PC-9 (cell line): ENCODE results near the gene LENG8.

Source experiments
- EZH2 ChIP-seq: fragments of 200-600 bp; sonication (generic); IDR thresholded peaks from 2 replicates; pipeline ENCODE4 v1.8.0; 2017; ENCODE audit warnings: antibody characterized with exemption, low read depth
- TF ChIP-seq, protein P1 (sequence below): fragments of 200-600 bp; sonication (generic); conservative IDR thresholded peaks from 2 replicates; pipeline ENCODE4 v1.6.1; 2017; ENCODE audit warnings: mixed run types, antibody characterized with exemption, mild to moderate bottlenecking, moderate library complexity

DNA sequence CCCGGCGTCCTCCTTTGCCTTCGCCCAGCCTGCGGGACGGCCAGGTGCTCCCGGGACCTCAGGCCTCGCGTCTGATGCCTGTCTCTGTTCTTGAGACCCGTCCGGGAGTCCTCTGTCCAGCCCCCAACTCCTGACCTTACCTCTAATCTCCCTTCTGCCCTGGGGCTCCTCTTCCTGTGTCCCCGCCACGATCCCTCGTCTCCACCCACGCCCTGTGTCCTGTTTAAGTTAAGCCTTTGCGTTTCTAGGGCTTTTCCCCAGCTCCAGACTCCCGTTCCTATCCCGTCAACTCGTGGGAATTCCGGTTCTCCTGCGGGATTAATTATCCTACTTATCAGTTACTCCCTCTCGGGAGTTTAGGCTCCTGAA lies 686 bp downstream of the LENG8 start:
- TF ChIP-seq, protein P1, sequence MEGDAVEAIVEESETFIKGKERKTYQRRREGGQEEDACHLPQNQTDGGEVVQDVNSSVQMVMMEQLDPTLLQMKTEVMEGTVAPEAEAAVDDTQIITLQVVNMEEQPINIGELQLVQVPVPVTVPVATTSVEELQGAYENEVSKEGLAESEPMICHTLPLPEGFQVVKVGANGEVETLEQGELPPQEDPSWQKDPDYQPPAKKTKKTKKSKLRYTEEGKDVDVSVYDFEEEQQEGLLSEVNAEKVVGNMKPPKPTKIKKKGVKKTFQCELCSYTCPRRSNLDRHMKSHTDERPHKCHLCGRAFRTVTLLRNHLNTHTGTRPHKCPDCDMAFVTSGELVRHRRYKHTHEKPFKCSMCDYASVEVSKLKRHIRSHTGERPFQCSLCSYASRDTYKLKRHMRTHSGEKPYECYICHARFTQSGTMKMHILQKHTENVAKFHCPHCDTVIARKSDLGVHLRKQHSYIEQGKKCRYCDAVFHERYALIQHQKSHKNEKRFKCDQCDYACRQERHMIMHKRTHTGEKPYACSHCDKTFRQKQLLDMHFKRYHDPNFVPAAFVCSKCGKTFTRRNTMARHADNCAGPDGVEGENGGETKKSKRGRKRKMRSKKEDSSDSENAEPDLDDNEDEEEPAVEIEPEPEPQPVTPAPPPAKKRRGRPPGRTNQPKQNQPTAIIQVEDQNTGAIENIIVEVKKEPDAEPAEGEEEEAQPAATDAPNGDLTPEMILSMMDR: no peak
- no peak for TF ChIP-seq EZH2
